Inferior parietal cortex (tissue), 1 donor: ENCODE data around the gene RNF166.

Experiments used
- DNase-seq: peaks from one replicate; pipeline ENCODE4 v3.0.0-alpha.2; 2016; ENCODE audit errors: extremely low spot score

RNF166 gene

GRCh38 chr16:88739139-88739976 lies 33.1 kb upstream of the RNF166 start:
- no peak for DNase-seq

- DNase-seq: no peak
Observed at GRCh38 chr16:88738151-88739084, 32.2 kb upstream of the RNF166 start.

- DNase-seq: peak; percentile 57
Observed at GRCh38 chr16:88737298-88738150, 31.3 kb upstream of the RNF166 start.

- DNase-seq: no peak
Observed at GRCh38 chr16:88736496-88736895, 30.3 kb upstream of the RNF166 start.

DNA sequence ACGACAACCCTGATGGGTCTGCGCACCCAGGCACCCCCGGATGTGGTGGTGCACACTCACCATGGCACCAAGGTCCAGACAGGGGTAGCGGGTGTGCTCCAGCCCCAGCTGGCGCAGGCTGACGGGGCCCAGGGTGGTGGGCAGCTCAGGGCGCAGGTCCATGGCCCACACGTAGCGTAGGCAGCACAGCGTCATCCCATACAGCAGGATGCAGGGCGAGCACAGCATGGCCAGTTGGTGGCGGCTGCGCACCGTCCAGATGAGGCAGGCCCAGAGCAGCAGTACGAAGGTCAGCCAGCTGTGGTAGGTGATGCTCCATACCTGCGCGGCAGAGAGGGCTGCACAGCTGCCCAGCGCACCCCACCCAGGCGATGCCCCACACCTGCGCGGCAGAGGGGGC lies 29.9 kb upstream of the RNF166 start:
- no peak for DNase-seq

DNA sequence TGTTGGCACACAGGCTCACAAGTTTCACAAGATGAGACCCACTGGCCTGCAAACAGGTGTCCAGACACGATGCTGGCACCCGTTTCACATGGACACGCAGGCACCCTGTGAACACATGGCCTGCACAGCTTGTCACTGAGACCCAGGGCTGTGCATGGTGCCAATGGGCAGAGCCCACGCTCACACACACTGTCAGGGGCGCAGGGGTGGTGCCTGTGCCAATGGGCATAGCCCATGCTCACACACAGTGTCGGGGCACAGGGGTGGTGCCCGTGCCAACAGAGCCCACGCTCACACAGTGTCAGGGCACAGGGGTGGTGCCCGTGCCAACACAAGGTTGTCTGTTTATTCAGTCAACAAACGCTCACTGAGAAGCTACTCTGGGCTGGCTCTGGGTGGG lies 29.4 kb upstream of the RNF166 start:
- no peak for DNase-seq

GRCh38 chr16:88735121-88735520 lies 28.9 kb upstream of the RNF166 start:
- no peak for DNase-seq

DNA sequence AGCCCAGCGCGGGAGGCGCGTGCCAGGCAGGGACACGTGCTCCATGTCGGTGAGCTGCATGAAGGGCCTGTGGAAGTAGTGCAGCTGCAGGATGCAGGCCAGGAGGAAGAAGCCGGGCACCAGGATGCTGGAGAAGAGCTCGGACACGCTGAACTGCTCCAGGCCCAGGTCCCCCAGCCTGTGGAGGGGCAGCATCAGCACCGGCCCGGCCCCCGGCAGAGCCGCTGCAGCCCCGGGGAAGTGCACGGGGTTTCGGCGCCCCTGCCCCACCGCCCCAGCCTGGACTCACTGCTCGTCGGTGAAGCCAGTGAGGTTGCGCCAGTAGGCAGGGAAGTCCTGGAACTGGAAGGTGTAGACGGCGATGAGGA lies 28.1 kb upstream of the RNF166 start:
- no peak for DNase-seq

- no peak for DNase-seq
Observed at GRCh38 chr16:88733630-88734360, 27.6 kb upstream of the RNF166 start.

GRCh38 chr16:88732961-88733294 lies 26.7 kb upstream of the RNF166 start:
- no peak for DNase-seq

DNA sequence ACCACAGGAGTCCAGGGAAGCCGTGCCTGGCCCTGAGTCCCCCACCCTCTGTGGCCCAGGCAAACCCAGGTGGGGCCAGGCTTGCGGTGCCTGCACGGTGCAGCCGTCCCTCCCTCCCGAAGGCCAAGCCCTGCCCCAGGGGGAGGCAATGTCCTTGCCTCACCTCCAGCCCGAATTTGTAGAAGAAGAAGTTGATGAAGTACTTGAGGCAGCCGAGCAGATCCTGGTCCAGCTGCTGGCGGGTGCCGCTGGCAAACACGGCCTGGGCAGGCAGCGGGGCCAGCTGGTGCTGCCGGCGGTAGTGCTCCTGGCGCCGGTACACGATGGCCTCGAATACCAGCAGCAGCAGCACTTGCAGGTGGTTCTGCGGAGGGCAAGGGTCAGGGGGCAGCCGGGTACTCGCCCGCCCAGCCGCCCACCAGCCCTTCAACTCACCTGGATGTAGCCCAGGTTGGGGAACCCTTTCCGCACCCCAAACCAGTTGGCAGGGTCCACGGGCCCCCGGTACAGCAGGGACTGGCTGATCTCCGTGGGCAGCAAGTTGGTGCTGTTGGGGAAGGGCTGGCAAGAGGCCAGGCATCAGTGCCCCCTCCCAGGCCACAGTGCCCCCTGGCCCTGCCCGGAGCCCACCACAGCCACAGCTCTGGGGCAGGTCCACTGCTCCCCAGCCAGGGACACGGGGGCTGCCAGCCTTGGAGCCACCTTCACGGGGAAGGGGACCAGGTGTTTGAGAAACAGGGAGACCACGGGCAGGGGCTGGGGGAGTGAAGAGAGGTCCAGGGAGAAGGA lies 26.2 kb upstream of the RNF166 start:
- DNase-seq: no peak

GRCh38 chr16:88731699-88732098 lies 25.5 kb upstream of the RNF166 start:
- DNase-seq: no peak

GRCh38 chr16:88730632-88731607 lies 24.7 kb upstream of the RNF166 start:
- no peak for DNase-seq

DNA sequence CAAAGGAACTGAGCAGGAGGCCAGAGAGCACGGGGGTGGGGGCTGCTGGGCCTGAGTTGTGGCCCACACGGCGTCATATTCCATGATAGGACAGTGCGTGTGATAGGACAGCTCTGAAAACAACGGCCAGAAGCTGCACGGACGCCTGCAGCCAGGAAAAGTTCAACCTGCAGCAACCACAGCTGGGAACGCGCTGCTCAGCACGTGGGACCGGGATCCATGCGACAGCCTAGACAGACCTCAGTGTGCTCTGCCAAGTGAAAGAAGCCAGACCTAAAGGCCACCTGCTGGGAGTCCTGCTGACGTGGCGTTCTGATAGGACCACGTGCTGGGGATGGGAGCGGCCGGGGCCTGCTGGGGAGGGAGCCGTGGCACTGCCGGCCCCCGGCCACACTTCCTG lies 21.7 kb upstream of the RNF166 start:
- no peak for DNase-seq

DNA sequence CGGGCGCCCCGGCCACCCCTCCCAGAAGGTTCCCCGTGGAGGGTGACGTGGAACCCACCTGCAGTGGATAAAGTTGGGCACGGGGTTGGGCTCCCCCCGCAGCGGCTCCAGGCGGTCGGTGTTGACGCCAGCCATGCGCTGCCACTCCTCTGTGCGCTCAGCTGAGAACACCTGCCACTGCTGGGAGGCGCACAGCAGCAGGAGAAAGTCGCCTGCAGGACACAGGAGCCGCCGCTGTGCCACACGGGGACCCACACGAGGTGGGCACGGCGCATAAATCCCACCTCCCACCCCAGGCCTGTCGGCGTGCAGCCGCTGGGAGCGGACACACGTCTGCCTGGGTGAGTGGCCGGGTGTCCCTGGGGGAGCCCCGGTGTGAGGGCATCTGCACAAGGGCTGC lies 20.8 kb upstream of the RNF166 start:
- no peak for DNase-seq

- no peak for DNase-seq
Observed at GRCh38 chr16:88726408-88726749, 20.2 kb upstream of the RNF166 start.

DNA sequence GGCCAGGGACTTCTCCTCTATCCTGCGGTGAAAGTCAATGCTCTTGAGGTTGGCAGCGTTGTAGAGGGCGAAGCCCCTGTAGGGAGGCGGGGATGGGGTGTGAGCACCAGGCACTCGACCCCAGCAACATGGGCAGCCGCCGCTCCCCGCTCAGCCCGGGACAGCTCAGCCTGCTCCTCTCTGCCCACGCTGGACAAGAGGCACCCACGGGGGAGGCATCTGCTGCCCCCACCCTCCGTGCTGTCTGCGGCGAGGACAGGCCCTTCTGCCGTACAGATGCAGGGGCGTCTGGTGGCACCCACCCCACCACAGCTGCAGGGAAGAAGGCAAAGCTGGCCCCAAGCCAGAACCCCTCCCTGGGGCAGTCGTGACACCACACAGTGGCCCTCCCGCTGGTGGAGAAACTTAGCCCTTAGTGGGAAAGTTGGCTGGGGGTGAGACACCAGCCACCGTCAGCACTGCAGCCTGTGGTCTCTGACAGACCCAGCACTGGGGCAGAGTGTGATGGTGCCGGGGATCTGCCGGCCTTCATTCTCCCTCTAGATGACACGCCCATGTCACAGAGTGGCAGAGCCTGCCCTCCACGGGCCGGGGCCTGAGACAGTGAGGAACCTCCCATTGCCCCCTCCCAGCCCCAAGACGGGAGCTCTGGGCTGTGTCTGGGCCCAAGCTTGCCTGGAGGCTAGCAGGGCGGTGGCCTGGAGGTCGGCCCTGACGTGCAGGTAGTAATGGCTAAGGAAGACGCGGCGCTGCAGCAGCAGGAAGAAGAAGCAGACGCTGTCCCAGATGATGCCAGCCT lies 19.6 kb upstream of the RNF166 start:
- no peak for DNase-seq

GRCh38 chr16:88724855-88725555 lies 18.8 kb upstream of the RNF166 start:
- DNase-seq: no peak
